ENCODE data around the gene MYOZ3. TPM values are rescaled to one million over a fixed set of nuclear protein-coding genes. Genes with fewer than 3 reads are reported as not detected.

The MYOZ3 gene
- total and polyA plus RNA-seq, 10 of the 15 experiments (the other 5 are each of a cell fraction or from before 2014, with no cell fraction given), result 0.04 to 1.1 (median 0.10) TPM; not detected in 4

- TF ChIP-seq ZBTB40 (IDR thresholded peaks at IDR 0.05; ENCODE audit: borderline replicate concordance) (no peak), IKZF2 (IDR thresholded peaks at IDR 0.05) (no peak), WRNIP1 (IDR thresholded peaks at IDR 0.05; ENCODE audit: borderline replicate concordance, low read depth, low read length) (no peak), POLR2AphosphoS2 (IDR thresholded peaks at IDR 0.05; ENCODE audit: low read depth, low read length) (no peak), SIX5 (IDR thresholded peaks at IDR 0.05; ENCODE audit: low read depth, low read length, severe bottlenecking) (no peak), MAX (IDR thresholded peaks at IDR 0.05; ENCODE audit: low read depth, low read length) (no peak), BMI1 (IDR thresholded peaks at IDR 0.05; ENCODE audit: borderline replicate concordance) (no peak), SPI1 (IDR thresholded peaks at IDR 0.05; ENCODE audit: borderline replicate concordance, insufficient read depth, low read depth, low read length) (no peak), NRF1 (conservative IDR thresholded peaks at IDR 0.05; ENCODE audit: low read depth, low read length) (no peak), REST (IDR thresholded peaks at IDR 0.05; ENCODE audit: low read depth, low read length) (no peak), CBX3 (IDR thresholded peaks at IDR 0.05; ENCODE audit: borderline replicate concordance, low read depth) (no peak), RELB (IDR thresholded peaks at IDR 0.05; ENCODE audit: low read depth) (no peak), JUND (IDR thresholded peaks at IDR 0.05; ENCODE audit: low read depth, low read length) (no peak), CREM (IDR thresholded peaks at IDR 0.05; ENCODE audit: low read depth) (no peak)
These were observed 14.0 kb downstream of the MYOZ3 start (continued) for GRCh38 chr5:150675069-150675468.
